ENCODE measurements around the gene DCHS1.

DNA sequence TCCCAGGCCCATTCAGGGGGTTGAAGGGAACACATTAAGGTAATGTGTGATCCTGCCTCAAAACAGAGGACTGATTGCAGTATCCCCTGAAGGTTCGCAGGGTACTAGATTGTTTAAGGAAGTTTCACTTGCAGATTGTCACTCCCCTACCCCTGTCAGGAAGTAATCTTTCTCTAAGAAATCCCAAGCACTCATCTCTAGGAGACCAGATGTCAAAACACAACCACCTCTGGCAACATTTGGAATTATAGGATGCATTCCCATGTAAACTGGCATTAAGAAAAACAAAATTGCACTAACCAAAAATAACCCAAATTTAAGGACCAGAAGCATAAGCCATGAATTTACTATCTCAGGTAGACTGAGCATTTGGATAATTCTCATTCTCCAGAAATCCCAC is 25.9 kb upstream of the DCHS1 start:
- no peak for TF ChIP-seq EZH2phosphoT487 (IDR thresholded peaks at IDR 0.05; ENCODE audit: low read depth)
- TF ChIP-seq, protein P1, sequence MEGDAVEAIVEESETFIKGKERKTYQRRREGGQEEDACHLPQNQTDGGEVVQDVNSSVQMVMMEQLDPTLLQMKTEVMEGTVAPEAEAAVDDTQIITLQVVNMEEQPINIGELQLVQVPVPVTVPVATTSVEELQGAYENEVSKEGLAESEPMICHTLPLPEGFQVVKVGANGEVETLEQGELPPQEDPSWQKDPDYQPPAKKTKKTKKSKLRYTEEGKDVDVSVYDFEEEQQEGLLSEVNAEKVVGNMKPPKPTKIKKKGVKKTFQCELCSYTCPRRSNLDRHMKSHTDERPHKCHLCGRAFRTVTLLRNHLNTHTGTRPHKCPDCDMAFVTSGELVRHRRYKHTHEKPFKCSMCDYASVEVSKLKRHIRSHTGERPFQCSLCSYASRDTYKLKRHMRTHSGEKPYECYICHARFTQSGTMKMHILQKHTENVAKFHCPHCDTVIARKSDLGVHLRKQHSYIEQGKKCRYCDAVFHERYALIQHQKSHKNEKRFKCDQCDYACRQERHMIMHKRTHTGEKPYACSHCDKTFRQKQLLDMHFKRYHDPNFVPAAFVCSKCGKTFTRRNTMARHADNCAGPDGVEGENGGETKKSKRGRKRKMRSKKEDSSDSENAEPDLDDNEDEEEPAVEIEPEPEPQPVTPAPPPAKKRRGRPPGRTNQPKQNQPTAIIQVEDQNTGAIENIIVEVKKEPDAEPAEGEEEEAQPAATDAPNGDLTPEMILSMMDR (IDR thresholded peaks at IDR 0.05; ENCODE audit: low read depth, low read length) = no peak
